WERI-Rb-1 (cell line): ENCODE measurements around the gene MORC2.

ENCODE experiments used
- DNase-seq: peaks from one replicate; pipeline ENCODE4 v3.0.0-alpha.2; 2020
- H3K27ac ChIP-seq: fragments of 250-450 bp; sonication (Bioruptor Pico); 2 replicates; pipeline ENCODE4 v1.5.1; 2020; ENCODE audit warnings: mild to moderate bottlenecking, moderate library complexity
- H3K27me3 ChIP-seq: fragments of 250-450 bp; sonication (Bioruptor Pico); 2 replicates; pipeline ENCODE4 v1.5.1; 2021; ENCODE audit warnings: mild to moderate bottlenecking, low read depth, moderate library complexity; ENCODE audit not compliant: insufficient read depth, severe bottlenecking
- H3K36me3 ChIP-seq: fragments of 250-450 bp; sonication (Bioruptor Pico); 2 replicates; pipeline ENCODE4 v1.5.1; 2020; ENCODE audit warnings: mild to moderate bottlenecking, moderate library complexity
- H3K4me3 ChIP-seq: 2 replicates; pipeline ENCODE4 v1.5.1; 2011; ENCODE audit warnings: low read depth, mild to moderate bottlenecking, control low read depth, low read length
- H3K9me3 ChIP-seq: fragments of 250-450 bp; sonication (Bioruptor Pico); 2 replicates; pipeline ENCODE4 v1.5.1; 2021; ENCODE audit warnings: mild to moderate bottlenecking, moderate library complexity; ENCODE audit not compliant: severe bottlenecking
- TF ChIP-seq, protein P1 (sequence below): IDR thresholded peaks from 2 replicates; pipeline ENCODE4 v1.5.1; 2011; ENCODE audit warnings: low read depth, mild to moderate bottlenecking, control low read depth, inconsistent platforms, low read length

The MORC2 gene

DNA sequence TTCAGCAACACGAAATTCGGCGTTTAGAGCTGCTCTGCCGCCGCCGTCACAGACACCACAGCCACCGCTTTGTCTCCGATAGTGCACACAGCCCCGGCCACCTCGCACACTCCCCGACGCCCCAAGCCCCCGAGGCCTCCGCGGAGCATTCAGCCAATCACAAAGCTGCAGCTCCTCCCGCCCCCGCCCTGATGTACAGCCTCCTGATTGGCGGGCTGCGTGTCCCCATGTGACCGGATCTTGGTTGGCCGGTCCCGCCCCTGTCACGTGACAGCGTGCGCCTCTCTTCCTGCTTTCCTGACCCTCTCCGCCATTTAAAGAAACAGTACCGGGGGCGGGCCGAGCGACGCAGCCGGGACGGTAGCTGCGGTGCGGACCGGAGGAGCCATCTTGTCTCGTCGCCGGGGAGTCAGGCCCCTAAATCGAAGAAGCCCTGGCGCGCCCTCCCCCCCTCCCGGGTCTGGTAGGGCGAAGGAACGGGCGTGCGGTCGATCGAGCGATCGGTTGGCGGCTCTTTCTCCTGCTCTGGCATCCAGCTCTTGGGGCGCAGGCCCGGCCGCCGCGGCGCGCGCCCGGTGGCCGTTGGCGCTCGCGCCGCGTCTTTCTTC is 454 bp upstream of the MORC2 start, which contains the start of gene TUG1:
TUG1 (plus strand) TSS at position 342 of the 608 bp plus-strand sequence.
- H3K27ac ChIP-seq, result peak within 1 kb of the TSS; percentile 98
- peak within 1 kb of the TSS; percentile 78 for H3K4me3 ChIP-seq
- H3K27me3 ChIP-seq, result no peaks in the 10 kb centered on the region
- peaks cover 60% of the 10 kb centered on the region for H3K36me3 ChIP-seq
- peaks cover 6% of the 10 kb centered on the region for H3K9me3 ChIP-seq
- TF ChIP-seq, protein P1, sequence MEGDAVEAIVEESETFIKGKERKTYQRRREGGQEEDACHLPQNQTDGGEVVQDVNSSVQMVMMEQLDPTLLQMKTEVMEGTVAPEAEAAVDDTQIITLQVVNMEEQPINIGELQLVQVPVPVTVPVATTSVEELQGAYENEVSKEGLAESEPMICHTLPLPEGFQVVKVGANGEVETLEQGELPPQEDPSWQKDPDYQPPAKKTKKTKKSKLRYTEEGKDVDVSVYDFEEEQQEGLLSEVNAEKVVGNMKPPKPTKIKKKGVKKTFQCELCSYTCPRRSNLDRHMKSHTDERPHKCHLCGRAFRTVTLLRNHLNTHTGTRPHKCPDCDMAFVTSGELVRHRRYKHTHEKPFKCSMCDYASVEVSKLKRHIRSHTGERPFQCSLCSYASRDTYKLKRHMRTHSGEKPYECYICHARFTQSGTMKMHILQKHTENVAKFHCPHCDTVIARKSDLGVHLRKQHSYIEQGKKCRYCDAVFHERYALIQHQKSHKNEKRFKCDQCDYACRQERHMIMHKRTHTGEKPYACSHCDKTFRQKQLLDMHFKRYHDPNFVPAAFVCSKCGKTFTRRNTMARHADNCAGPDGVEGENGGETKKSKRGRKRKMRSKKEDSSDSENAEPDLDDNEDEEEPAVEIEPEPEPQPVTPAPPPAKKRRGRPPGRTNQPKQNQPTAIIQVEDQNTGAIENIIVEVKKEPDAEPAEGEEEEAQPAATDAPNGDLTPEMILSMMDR, result no peak
- peak; percentile 98 for DNase-seq

DNA sequence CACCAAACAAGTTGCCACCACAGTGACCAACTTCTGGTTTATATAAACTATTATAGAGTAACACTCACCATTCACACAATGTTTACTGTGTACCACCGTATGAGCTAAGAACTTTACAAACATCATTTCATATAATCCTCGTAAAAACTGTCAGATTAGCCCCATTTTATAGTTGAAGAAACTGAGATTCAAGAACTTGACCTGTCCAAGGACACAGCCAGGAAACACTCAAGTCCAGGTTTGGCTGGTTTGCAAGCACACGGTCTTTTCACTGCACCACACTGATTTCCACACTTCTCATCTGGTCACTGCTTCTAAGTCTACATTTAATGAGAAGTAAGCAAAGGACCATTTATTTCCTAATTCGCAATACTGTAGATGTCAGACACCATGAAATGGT is 3.7 kb downstream of the MORC2 start:
- Histone ChIP-seq H3K9me3 (peaks cover 6% of the 10 kb centered on the region), H3K27ac (no peak overlapping the region), H3K4me3 (no peak overlapping the region), H3K36me3 (peaks cover 37% of the 10 kb centered on the region), H3K27me3 (no peaks in the 10 kb centered on the region)
- TF ChIP-seq, protein P1, result no peak
- no peak for DNase-seq

DNA sequence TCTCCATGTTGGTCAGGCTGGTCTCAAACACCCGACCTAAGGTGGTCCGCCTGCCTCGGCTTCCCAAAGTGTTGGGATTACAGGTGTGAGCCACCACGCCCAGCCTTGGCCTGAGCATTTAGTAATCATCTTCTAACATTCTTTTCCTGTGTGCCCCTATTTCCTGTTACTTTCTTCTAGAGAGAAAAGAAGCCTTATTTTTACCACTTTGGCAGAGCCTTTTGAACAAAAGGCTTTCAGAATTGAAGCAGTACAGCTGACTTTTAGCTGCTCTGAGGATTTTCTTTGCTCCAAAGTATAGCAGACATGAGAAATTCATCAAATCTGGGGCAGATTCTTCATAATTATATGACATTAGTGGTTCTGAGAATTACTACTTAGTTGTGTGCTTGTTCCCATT is 13.4 kb downstream of the MORC2 start:
- no peak overlapping the region for H3K27ac ChIP-seq
- H3K27me3 ChIP-seq, result no peaks in the 10 kb centered on the region
- peaks cover 72% of the 10 kb centered on the region for H3K36me3 ChIP-seq
- no peak for DNase-seq
- H3K9me3 ChIP-seq, result no peaks in the 10 kb centered on the region
- TF ChIP-seq, protein P1, result no peak
- H3K4me3 ChIP-seq, result no peak overlapping the region

DNA sequence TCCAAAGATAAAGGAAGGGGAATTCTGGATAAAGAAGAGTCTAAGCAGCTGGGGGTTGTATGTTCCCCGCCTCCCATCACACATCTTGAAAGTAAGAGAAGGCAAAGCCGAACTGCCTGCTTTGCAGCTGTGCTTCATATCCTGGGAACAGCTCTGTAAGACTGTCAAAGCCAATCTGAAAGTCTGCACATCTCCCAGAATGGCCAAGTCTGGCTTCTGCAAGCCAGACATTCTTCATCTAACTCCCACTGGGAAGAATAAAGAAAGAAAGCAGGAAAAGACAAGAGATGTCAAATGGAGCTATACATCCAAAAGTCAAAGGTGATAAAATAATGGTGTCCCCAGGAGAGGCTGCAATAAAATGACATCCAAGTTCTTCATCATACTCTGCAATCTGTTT is 15.4 kb downstream of the MORC2 start:
- TF ChIP-seq, protein P1, result no peak
- H3K4me3 ChIP-seq, result no peak overlapping the region
- H3K27ac ChIP-seq, result no peak overlapping the region
- no peaks in the 10 kb centered on the region for H3K27me3 ChIP-seq
- no peaks in the 10 kb centered on the region for H3K9me3 ChIP-seq
- DNase-seq, result no peak
- peaks cover 89% of the 10 kb centered on the region for H3K36me3 ChIP-seq

DNA sequence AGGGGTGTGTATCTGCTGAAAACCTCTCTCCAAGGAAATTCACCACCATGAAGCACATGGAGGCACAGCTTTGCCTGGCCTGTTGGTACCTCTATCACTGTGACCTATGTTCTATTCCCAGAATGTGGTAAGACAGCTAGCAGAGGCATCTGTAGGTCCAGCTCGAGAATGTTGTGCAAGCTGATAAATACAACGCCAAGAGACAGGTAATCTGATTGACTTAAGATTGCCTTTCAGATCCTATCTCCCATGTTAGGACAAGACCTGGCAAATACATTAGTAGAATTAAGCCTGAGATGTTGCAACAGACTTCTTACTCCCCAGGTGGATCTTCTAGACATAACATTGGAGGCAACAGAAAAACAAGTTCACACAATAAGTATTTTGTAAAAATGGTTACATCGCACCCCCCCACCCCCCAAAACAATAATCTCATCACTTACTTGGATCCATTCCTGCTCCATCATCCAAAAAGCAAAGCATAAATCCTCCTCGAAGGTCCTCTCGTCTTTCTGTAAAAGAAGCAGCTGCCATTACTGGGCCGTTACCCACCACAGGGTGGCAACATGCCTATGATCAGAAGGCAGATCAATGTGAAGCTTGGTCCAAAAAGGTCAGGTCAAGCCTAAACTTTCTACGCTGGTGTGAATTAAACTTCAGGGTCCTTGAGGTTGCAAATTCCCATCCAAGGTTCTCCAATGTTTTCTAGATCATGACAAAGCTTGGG is 18.5 kb downstream of the MORC2 start:
- Histone ChIP-seq H3K27me3 (no peaks in the 10 kb centered on the region), H3K9me3 (no peaks in the 10 kb centered on the region), H3K27ac (no peak overlapping the region), H3K36me3 (peaks cover 92% of the 10 kb centered on the region), H3K4me3 (no peak overlapping the region)
- TF ChIP-seq, protein P1, result no peak
- DNase-seq, result no peak
